ENCODE results near the gene ARHGAP26.
"Not testable (repeated sequence)": the region's sequence is repeated elsewhere in the genome, so short reads cannot be mapped to it uniquely, and the experiment has no call there.

The ARHGAP26 gene

DNA sequence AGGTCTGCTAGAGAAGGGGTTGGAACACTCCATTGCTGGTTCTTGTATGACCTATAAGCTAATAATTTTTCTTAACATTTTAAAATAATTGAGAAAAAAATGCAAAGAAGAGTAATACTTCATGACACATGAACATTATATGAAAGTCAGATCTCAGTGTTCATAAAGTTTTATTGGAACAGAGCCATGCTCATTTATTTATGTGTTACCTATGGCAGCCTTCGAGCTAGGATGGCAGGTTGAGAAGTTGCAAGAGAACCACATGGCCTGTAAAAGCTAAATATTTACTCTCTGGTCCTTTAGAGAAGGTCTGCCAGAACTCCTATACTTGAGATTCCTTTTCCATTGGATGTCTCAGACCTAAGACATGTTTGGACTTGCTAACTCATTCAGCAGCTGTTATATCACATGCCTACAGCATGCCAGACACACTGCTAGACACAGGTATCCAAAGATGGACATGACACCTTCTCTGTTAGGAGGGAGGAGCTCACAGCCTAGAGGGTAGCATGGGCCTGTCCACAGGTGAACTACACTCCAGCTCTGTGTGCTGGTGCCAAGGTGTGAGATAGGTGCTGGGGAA, 304.3 kb downstream of the ARHGAP26 start:
- DNase-seq: no peak

DNA sequence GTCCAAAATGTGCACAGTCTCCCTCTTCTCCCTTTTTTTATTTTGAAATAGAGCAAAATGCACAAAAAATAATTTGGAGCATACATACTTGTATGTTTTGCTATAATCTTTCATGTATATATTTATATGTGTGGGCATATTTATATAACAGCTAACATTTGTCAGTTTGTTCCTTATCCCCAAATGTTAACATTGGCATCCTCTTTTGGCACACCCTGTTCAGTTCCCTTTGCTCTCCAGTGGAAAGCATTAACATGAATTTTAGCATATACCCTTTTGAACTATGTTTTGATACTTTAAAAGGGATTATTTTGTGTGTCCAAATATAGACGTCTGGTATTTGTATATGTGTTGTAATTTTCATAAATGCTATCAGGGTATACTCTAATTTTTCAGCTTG, 306.2 kb downstream of the ARHGAP26 start:
- DNase-seq: no peak

DNA sequence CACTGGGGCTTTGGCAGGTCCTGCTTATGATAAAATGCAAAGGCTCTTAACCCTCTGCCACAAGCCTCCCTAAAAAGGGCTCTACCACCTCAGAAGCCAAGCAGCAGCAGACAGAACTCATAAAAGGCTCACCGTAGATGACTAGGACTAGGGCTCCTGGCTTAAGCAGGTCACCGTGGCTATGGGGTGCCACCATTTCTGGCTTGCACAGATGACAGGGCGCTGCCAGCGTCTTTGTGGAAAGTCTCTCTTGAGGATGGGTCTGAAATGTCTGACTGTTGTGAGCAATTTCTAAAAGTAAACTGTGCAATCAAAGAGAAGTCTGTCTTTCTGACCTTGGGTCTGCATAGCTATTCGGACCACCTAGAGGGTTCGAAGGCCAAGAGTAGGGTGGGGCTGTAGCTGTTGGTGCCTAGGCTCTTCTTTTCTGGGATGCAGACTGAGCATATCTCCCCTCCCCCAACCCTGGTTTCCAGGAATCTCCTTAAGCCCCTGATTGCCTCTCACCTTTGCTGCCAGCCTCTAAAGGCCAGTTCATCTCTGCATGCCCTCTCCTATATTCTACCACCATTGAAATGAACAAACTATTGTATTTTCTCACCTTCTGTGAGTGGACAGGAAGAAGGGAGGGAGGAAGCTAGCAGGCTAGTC, 307.4 kb downstream of the ARHGAP26 start:
- no peak for DNase-seq

DNA sequence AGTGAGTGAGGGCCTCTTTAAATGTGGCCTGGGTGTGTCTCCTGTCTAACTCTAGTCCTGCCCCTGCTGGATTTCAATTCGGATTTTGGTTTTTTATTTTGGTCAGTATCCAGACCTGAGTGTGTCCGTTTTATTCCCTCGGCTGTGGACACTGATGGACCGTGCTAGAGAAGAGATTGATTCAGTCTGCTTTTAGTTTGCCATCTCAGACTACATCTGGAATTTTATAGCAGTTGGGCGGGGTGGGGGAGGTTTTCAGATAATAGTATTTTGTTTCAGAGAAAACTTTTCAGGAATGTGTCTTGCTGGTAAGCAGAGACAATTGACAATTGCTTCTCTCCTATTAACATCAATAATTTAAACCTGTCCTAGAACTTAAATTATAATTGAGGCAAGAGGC, 308.1 kb downstream of the ARHGAP26 start:
- no peak for DNase-seq

DNA sequence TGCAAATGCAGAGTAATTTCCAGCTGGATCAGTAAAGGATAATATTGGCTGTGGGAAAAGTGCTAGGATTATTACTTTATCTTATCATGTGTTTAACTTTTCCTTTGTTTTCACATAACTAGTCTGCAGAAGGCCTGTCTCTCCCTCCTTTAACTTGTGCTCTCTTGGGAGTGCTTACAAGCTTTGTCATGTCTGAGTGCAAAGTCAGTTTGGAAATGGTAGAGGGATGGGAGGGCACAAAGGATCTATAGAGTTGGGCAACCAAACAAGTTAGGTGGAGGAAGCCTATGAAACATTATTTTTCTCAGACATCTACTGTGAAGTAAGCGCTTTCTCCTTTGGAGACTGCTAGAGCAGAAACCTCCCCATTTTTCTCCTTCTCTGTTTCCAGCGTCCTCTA, 308.8 kb downstream of the ARHGAP26 start:
- DNase-seq: no peak

DNA sequence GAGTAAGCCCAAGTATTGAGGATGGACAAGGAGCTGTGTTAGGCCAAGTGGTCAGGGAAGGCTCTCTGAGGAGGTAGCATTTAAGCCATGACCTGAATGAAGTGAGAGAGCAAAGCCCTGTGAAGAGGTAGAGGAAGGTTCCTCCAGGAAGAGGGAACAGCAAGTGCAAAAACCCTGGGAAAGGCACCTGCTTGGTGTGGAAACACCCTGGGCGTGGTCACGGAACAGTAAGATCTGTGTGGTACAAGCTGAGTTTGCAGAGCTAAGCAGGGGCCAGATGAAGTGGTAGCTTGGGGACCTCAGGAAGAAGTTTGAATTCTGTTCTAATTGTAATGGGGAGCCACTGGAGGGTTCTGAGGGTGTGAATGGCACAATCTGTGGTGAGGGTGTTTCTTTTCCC, 310.2 kb downstream of the ARHGAP26 start:
- DNase-seq: no peak

DNA sequence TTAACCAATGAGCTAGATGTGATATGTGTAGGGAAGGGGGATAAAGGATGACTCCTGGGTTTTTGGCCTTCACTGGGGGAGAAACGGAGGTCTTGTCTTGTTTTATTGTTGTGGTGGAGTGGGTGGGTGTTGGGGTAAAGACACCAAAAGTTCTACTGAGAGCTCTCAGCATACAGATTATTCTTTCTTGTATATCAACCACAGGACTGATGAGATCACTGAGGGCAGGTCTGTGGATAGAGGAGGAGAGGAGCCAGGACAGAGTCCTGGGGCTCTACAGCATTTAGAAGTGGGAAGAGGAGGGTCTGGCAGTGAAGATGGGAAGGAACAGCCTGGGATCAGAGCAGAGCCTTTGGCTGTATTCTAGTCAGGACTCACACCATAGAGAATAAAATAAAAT, 310.8 kb downstream of the ARHGAP26 start:
- DNase-seq: no peak

DNA sequence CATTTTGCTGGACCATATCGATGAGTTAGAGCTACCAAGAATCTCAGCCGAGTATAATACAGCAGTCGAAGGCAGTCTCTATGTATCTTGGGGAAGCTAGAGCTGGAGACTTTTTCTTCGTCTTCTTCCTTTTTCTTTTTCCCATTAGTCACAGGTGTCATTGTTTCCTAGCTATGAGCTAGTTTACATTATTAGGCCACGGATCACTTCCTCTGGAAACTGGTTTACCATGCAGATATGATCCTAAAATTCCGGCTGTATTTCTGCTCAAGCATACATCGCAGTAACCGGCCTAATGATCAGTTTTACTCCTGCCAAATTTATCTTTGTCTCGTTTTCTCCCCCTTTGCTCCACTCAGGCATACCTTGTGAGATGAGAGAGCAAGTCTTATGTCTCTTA, 312.8 kb downstream of the ARHGAP26 start:
- no peak for DNase-seq

DNA sequence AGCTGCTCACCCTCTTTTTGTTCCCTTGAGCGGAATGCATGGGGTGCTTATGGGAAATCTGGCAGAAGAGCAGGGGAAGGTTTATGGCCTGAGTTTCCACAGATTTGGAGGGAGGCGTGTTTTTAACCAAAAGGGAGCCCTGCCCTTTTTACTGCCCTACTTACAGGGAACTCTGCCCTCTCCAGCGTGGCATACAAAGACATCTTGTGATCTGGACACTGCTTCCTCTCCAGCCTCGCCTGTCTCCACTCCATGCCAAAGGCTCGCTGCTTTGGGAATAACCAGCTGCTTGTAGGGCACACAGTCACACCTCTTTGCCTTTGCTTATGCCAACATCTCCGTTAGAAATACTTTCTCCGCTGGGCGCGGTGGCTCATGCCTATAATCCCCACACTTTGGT, 314.2 kb downstream of the ARHGAP26 start:
- DNase-seq: no peak

DNA sequence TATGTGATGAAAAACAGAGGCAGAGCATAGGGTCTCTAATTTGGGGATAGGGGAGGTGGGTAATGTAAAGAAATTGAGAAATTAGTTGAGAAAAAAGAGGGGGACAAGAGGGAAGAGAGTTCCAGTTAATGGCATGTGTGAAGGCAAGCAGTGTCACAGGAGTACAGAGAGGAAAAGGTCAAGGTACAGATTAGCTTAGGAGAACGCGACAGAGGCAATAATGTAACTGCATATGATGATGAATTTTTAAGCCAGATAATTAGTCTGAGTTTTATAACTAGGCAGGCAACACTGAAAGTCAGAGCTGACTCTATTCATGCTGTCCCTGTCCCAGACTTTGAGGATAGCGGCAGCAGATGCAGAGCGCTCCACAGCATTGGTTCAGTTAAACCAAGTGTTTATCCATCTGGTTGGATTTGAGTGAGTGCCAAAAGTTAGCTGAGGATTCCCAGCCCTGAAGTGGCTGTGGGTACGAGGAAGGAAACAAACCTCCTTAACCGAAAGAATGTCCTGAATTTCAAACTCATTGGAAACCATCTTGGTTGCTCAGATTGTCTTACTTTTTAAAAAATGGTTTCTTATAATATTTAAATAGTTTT, 315.2 kb downstream of the ARHGAP26 start:
- no peak for DNase-seq

DNA sequence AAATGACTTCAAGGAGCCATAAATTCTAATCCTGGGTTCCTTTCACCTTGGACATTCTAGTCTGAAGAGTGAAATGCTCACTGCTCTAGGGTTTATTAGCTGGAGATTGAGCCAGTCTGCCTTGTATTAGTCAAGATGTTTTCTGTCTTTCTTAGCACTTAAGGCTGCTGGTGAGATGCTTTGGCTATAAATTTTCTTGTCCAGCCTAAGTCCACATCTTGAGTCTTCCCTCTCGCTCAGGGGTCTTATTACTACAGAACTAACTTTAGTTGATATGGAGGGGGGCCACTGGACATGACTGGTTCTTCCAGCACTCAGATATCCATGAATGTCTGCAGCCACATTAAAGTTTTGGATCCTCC, 316.4 kb downstream of the ARHGAP26 start:
- no peak for DNase-seq

DNA sequence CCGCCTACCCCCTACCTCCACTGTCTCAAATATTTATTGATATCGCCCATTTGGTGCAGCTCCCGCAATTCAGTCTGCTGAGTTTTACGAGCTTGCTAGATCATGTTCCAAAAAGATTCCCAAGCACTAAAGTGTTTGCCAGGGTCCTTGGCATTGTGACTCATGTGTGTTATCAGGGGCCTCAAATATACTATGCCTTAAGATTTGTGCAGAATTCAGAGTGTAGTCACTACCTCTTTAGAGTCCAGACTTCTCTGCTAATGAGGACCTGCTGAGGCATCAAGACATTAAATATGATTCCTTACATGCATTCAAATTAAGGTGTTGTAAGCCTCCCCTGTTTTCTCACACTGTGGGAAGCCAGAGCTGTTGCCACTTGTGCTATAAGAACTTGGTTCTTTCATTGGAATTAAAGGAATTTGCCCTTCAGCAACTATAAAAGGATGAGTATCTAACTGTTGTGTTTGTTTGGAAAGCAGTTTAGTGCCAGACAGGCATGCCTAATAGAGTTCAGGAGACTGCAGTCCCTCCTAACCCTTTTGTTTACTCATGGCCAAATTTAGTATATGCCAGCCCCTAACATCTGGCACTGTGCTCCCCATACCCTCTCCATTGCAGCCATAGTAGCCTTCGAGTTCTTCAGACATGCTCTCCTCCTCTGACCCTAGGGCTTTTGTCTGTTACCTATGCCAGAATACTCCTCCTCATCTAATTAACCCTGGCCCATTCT, 316.9 kb downstream of the ARHGAP26 start:
- DNase-seq: no peak

DNA sequence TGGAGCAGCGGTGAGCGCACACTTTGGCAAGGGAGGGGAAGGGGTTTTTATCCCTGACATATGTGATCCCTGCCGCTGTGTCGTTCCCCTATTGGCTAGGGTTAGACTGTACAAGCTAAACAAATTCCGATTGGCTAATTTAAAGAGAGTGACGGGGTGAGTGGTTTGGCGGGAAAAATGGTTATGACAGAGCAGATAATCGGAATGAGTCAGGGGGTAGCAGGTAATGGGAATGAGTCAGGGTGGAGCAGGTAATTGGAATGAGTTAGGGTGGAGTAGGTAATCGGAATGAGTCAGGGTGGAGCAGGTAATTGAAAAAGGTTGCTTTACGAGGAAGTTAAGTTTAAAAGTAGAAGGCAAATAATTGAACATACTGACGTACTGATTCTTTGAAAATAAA, 318.5 kb downstream of the ARHGAP26 start:
- not testable (repeated sequence) for DNase-seq

DNA sequence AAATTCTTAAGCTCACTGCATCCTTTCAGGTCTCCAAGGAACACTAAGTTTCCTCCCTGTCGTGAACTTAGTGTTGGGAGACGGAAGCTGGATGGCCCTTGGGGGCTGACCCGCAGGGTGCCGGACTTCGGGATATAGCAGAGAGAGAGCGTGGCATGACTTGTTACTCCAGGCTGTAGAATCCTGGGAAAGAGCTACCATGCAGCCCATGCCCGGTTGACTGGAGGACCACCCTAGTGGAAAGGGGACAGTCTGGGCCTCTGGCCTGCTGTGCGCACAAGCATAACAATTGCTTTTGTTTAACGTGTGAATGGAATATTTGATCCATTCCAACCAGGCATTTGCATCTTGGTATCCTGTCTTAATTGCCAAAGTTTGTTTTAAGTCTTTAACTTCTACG, 319.9 kb downstream of the ARHGAP26 start:
- DNase-seq: not testable (repeated sequence)

DNA sequence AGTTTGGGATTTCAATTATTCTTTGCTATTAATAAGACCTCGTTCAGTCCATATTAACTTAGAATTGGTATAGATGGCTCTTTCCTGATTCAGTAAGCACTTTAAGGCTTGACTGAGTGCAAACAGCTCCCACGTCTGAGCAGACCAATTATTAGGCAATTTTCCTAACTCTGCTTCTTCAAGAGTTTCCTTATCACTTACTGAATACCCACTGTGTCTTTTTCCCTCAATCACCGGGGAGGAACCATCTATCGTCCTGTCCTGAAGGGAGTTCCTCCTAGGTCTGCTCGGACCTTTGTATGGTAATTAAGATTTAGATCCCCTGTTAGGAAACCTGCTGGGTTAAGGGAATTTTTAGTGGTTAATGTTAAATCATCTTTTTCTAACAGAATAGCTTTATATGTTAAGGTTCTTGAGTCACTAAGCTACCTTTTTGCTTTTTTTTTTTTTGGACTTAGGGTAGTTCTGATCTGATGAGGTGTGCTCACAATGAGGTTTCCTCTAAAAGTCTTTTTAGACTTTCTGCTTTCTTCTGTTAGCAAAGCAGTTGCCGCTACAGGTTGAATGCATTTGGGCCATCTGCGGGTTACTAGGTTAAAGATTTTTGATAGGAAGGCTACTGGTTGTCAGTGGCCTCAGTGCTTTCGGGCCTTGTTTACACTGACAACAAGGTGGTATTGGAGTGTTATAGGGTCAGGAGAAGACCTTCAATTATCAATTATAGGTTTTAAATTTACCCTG, 322.7 kb downstream of the ARHGAP26 start:
- DNase-seq: not testable (repeated sequence)

DNA sequence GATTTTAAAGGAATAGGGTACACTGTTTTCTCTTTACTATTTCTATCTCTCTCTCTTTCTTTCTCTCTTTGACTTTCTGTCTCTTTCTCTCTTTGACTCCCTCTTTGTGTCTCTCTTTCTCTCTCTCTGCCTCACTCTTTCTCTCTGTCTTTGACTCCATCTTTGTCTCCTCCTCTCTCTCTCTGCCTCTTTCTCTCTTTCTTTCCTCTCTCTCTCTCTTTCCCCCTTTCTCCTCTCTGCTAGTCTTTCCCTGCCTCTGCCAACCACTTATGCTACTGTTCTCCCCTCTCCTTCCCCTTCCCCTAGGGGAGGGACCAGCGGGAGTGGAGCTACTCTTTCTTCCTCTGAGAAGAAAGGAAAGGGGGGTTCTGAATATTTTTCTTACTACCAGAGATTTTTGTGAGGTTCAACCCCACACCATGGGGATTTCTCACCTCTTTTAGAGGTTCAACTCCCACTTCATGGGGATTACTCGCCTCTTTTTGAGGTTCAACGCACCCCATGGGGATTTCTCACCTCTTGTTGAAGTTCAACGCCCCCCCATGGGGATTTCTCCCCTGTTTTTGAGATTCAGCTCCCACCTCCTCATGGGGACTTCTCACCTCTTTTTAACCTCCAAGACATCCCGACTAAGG, 323.4 kb downstream of the ARHGAP26 start:
- no peak for DNase-seq

DNA sequence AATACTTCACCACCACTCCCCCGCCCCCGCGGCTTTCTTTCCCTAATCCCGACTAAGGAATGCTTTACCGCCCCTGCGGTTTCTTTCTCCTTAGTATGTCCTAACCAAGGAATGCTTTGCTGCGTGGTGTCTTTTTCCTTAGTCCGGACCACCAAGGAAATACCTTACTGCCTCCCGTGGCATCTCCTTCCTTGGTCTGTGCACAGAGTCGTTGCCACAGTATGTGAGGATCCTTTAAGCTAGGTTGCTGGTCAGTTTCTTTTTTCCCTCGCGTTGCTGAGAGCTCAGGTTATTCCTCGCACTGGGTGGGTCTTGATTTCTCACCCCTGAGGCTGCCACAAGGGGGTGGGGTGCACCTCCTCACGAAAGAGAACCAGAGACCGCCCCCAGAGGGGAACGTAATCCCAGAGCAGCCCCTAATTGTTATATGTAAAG, 323.9 kb downstream of the ARHGAP26 start:
- no peak for DNase-seq

DNA sequence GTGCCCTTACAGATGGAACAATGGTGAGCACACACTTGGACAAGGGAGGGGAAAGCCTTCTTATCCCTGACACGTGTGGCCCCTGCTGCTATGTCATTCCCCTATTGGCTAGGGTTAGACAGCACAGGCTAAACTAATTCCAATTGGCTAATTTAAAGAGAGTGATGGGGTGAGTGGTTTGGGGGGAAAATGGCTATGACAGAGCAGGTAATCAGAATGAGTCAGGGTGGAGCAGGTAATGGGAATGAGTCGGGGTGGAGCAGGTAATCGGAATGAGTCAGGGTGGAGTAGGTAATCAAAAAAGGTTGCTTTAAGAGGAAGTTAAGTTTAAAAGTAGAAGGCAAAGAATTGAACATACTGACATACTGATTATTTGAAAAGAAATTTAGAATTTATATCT, 324.4 kb downstream of the ARHGAP26 start:
- not testable (repeated sequence) for DNase-seq

DNA sequence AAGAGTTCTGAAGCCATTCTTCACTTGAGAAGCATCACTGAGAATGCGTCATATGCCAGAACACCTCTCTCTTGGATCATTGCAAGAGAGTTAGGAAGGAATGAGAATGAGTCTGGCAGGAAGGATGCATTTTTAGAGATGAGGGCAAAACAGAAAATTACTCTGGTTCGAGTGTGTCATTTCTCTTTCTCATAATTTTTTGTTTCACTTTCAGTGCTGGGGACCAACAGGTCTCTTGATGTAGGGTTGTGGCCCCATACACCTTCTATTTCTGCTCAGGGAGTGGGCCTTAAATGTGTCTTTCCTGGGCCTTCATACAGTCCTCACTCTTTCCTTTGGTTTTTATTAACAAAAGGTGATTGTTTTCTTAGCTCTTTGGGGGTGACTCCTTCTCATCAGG, 330.9 kb downstream of the ARHGAP26 start:
- no peak for DNase-seq

DNA sequence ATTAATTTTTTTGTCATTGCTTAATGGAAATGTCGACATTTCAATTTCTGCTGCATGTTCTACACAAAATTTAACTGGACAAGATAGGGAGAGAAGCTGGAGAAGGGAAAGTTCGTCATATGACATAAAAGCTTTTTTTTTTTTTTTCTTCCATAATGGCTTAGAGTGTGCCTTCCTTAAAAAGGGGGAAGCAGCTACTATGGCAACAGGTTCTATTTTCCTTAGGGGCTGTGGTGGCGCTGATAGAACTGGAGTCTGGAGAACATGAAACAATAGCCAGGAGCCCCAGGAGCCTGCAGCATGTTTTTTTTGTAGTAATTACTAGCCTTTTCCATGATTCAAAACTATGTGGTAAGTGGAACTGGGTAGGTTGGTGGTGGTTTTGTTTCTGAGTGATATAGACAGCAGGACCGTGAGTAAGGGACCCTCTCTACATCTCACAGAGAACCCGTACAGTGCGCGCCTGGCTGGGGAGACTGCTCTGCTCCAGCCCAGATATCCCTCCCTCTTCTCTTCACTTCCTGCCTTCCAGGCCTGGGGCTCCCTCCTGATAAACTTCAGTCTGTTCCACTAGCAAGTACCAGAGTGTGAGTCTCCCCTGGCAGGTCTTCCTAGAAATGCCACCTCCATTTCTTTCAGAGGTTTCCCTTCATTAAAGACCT, 331.7 kb downstream of the ARHGAP26 start:
- no peak for DNase-seq

DNA sequence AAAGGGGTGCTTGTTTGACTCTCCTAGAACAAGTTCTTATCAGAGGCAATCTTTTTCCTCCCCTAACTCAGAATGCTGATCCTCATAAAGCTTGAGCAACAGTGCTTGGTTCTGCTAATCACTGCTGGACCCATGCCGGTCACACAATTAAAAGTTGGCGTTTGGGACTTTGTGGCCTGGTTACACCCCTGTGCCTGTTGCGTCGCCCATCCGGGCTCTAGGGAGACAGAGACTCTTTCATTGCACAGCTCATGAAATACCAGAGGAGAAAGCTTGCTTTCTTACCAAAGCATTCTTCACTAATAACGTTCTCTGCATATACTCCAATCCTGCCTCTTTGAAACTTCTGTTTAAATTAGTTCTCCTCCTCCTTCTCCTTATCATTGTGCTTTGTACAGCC, 332.2 kb downstream of the ARHGAP26 start:
- DNase-seq: no peak

DNA sequence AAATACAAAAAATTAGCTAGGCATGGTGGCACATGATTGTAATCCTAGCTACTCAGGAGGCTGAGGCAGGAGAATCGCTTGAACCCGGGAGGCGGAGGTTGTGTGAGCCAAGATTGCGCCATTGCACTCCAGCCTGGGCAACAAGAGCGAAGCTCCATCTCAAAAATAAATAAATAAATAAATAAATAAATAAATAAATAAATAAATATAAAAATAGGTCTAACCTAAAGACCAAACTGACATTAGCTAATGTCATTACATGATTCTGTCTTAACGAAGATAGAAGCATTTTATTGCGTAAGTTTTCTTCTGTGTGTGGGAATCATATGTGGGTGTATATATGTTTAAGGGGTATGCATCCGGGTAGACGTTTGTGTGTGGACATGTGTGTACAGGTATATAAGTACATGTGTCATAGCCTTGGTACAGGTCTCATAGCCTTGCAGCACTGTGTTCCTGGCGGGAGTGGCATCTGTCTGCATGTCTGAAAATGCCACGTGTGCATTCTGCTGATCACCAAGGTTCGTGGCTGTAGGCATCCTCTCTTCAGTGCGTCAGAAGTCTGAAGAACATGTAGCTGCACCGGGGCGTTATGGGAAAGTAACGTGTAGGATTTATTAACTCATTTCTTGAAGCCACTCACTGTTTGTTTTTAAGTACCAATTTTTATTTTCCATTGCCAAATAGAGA, 335.2 kb downstream of the ARHGAP26 start:
- DNase-seq: no peak
